BLaER1 treated with 17β-estradiol and CSF1 and Interleukin-3, amounts not matched to agents 10 nM and 100 nM (cell line): ENCODE results near the gene FTO.
A peak's percentile ranks its signal among the peaks of the same experiment; 100 is the strongest.

Experiments
- H3K27ac ChIP-seq, 11 experiments: shearing (Covaris generic); formaldehyde crosslinking; 2 replicates each; pipeline ENCODE4 v1.8.1; 2022
- H3K27me3 ChIP-seq, 11 experiments: shearing (Covaris generic); formaldehyde crosslinking; 2 replicates each; pipeline ENCODE4 v1.8.1; 2022
- H3K36me3 ChIP-seq, 11 experiments: shearing (Covaris generic); formaldehyde crosslinking; 2 replicates each; pipeline ENCODE4 v1.8.1; 2022
- H3K4me1 ChIP-seq, 10 experiments: shearing (Covaris generic); formaldehyde crosslinking; 2 replicates each; pipeline ENCODE4 v1.8.1; 2022
- H3K4me2 ChIP-seq, 11 experiments: shearing (Covaris generic); formaldehyde crosslinking; 2 replicates each; pipeline ENCODE4 v1.8.1; 2022
- H3K4me3 ChIP-seq, 10 experiments: shearing (Covaris generic); formaldehyde crosslinking; 2 replicates each; pipeline ENCODE4 v1.8.1; 2022
- H3K9ac ChIP-seq, 11 experiments: shearing (Covaris generic); formaldehyde crosslinking; 2 replicates each; pipeline ENCODE4 v1.8.1; 2022
- H3K9me3 ChIP-seq, 11 experiments: shearing (Covaris generic); formaldehyde crosslinking; replicated peaks in 1 of 11; 2 replicates each; pipeline ENCODE4 v1.8.1; 2022
- H4K20me1 ChIP-seq, 11 experiments: shearing (Covaris generic); formaldehyde crosslinking; 2 replicates each; pipeline ENCODE4 v1.8.1; 2022
- Cebpa-rat ChIP-seq, 11 experiments: shearing (Covaris generic); IDR thresholded peaks; 2 replicates each; pipeline ENCODE4 v1.8.1; 2022

Gene FTO

DNA sequence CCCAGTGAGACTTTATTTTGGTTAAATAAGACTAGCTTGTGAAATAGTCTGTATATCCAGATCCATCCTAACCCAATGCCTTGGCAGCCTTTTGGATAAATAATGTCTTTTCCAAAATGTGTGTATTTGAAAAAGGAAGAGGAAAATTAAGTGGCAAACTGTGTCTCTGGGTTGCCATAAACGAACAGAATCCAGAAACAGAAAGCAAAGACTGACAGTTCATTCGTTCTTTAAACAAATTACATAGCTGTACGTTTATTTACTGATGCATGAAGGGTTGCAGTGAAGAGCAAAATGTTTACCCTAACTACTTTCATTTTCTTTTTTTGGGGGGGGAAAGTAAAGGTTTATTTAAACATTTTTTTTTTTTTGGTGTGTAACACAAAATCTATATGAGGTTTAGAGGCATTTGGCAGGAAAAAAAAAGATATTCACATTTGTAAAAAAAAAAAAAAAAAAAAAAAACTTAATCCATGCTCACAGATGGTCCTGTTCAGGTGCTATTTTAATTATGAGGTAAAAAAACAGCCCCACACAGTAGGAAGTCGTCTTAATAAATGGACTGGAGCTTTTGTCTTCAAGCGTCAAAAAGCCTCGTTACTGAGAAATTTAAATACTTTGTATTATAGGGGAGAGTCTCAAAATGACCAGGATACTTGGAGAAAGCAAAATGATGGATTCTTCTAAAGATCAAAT, 245.9 kb downstream of the FTO start:
- Histone ChIP-seq H4K20me1 (peaks cover 0 to 5% (median 0%) of the 10 kb centered on the region in 11 experiments; a peak in 2 of 22 replicates), H3K4me3 (no peak overlapping the region), H3K27me3 (no peaks in the 10 kb centered on the region), H3K4me1 (peaks cover 10 to 27% (median 20%) of the 10 kb centered on the region in 10 experiments), H3K9me3 (no peaks in the 10 kb centered on the region), H3K4me2 (peak overlapping the region in 7 of 11 experiments; percentile 27 to 61 (median 42); a peak in 11 of 22 replicates), H3K9ac (no peak overlapping the region; a peak in 1 of 22 replicates), H3K27ac (no peak overlapping the region), H3K36me3 (peaks cover 0 to 5% (median 0%) of the 10 kb centered on the region in 11 experiments; a peak in 2 of 22 replicates)
- TF ChIP-seq Cebpa-rat (IDR thresholded peaks at IDR 0.05), result no peak

DNA sequence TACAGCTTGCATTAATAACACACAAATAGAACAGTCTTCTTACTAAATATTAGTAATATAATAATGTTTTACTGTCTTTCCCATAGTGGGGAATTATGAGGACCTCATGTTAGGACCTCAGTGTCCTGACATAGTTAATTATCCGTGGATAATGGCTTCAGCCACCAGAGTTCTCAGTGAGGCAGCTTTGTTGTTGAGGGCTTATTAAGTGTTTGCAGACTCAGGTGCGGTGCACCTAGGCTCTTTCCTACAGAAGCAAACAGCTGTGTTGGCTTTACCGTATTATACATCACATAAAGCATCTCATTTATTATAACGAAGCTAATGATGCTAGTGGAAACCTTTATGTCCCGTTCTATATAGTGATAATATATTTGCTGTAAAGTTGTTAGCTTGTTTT, 246.7 kb downstream of the FTO start:
- Histone ChIP-seq H3K27ac (no peak overlapping the region), H3K4me3 (no peak overlapping the region), H3K4me1 (peaks cover 10 to 27% (median 20%) of the 10 kb centered on the region in 10 experiments), H3K36me3 (peaks cover 0 to 5% (median 0%) of the 10 kb centered on the region in 11 experiments; a peak in 2 of 22 replicates), H3K4me2 (no peak overlapping the region), H3K9me3 (no peaks in the 10 kb centered on the region), H4K20me1 (peaks cover 0 to 3% (median 0%) of the 10 kb centered on the region in 11 experiments; a peak in 1 of 22 replicates), H3K27me3 (no peaks in the 10 kb centered on the region), H3K9ac (no peak overlapping the region)
- TF ChIP-seq Cebpa-rat (IDR thresholded peaks at IDR 0.05), result no peak

DNA sequence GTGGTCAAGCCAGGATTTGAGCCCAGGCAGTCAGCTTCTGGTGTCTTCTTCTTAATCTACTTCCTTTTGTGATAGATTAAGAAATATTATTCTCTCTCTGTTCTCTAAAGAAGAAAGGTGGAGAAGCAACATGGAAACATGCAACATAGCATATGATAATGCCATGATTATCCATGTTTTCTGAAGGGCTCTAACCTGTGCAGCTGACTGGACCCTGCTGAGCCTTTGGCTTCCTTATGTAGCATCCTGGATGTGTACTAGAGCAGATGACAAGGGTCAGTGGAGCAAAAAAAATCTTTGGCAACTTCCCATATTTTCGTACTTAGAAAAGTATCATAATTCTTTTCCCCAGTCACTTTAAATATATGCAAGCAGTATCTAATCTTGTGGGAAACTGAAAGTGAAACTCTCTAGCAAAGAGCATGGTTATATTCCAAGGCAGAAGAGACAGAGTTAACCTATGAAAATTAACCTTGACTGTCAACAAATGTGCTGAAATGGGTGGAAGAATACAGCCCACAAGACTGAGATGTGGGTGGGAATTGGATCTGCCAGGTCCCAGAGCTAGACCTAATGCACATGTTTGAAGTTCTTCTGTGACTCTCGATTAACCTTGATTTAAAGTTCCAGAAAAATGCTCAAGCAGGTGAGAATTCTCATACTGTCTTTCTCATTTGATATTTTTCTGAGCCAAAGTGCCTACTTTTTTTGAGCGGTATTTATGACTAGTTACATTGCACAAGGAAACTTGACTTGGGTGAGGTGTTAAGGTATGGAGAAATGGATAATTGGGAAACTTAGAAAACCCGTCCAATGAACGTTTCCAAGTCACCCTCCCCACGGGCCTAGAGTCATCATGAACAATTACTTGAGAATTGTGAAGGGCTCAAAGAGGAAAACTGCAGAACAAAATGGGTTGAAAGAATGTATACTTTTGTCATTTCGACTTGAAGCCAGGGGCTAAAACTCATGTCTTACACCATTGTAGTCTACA, 248.6 kb downstream of the FTO start:
- H3K27me3 ChIP-seq, result no peaks in the 10 kb centered on the region
- no peak for TF ChIP-seq Cebpa-rat (IDR thresholded peaks at IDR 0.05)
- no peak overlapping the region for H3K4me3 ChIP-seq
- H4K20me1 ChIP-seq, result no peaks in the 10 kb centered on the region
- no peak overlapping the region for H3K9ac ChIP-seq
- H3K27ac ChIP-seq, result peak overlapping the region in 2 of 11 experiments; percentile 6 to 32; a peak in 3 of 22 replicates
- H3K9me3 ChIP-seq, result no peaks in the 10 kb centered on the region
- peaks cover 10 to 27% (median 20%) of the 10 kb centered on the region in 10 experiments for H3K4me1 ChIP-seq
- peak overlapping the region; percentile 4 to 63 (median 43) for H3K4me2 ChIP-seq
- peaks cover 0 to 9% (median 0%) of the 10 kb centered on the region in 11 experiments; a peak in 1 of 22 replicates for H3K36me3 ChIP-seq

DNA sequence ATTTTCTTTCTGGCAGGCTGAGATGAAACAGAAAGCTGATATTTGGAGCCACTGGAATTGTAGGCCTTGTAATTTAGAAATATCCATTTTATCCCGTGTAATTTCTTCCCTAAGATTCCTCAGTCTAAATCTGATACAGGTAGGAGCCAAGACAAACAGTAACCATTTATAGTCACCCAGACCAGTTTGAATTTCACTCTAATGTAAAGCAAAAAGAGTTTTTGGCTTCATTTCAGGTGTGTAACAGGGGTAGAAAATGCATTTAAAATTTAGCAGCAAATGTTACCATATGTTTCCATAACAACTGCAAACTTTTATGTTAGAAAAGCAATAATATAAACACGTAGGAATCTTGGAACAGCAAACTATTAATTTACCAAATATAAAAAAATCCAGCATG, 249.4 kb downstream of the FTO start:
- Histone ChIP-seq H3K4me2 (no peak overlapping the region), H3K9me3 (no peaks in the 10 kb centered on the region), H3K27ac (no peak overlapping the region), H3K4me3 (no peak overlapping the region), H3K27me3 (no peaks in the 10 kb centered on the region), H3K36me3 (peaks cover 0 to 9% (median 0%) of the 10 kb centered on the region in 11 experiments; a peak in 1 of 22 replicates), H3K9ac (no peak overlapping the region), H4K20me1 (no peaks in the 10 kb centered on the region), H3K4me1 (peaks cover 10 to 27% (median 20%) of the 10 kb centered on the region in 10 experiments)
- TF ChIP-seq Cebpa-rat (IDR thresholded peaks at IDR 0.05), result no peak

DNA sequence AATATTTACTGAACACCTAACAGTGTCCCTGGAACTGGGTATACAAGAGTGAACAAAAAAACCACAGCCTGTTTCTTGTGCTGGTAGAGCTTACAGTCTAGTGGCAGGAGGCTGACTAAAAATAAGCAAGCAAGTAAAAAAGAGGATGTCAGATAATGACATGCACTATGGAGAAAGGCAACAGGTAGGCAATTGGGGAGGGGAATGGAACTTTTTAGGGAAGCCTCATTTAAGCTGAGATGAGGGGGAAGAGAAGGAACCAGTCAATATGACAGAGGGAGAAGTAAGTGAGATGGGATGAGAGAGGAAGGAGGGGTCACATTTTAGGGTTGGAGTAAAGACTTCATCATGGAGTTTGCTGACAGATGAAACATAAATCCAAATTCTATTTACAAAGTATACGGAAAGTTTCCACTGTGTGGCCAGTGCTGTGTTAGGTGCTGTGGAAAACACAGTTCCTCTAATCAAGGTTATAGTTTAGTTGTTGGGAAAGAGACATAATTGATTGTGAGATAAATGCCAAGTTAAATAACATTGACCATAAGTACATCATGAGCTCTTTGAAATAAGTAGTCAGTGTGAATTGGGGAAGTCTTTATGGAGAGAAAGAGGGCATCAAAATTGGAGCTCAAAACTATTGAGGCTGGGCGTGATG, 251.4 kb downstream of the FTO start:
- TF ChIP-seq Cebpa-rat (IDR thresholded peaks at IDR 0.05), result no peak
- H3K4me2 ChIP-seq, result no peak overlapping the region
- peaks cover 0 to 9% (median 0%) of the 10 kb centered on the region in 11 experiments; a peak in 1 of 22 replicates for H3K36me3 ChIP-seq
- no peak overlapping the region for H3K4me3 ChIP-seq
- peaks cover 10 to 14% (median 12%) of the 10 kb centered on the region in 10 experiments for H3K4me1 ChIP-seq
- no peak overlapping the region for H3K9ac ChIP-seq
- no peaks in the 10 kb centered on the region for H3K9me3 ChIP-seq
- H3K27ac ChIP-seq, result no peak overlapping the region
- H4K20me1 ChIP-seq, result no peaks in the 10 kb centered on the region
- H3K27me3 ChIP-seq, result no peaks in the 10 kb centered on the region

DNA sequence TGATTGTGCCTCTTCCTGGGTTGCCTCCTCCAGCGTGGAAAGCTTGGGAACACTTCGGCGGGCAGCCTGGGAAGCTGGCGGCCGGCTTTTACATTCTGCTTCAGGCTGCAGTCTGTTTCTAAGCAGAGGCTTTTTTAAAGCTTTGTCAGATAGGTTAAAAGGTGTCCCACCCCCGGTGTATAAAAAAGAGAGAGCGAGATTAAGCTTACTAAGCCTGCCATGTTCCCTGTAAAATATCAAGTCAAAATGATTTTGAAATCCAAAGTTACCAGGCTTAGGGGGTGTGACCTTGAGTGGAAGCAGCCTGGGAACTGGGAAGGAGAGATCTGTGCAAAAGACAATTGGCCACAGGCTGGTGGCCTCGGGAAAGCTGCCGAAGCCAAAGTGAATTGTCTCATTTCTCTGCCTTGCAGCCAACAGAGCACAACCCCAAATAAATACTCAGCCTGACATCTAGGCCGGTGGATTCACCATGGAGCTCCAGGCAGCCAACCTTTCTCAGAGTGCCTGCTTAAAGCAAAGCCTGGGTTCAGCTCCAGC, 254.5 kb downstream of the FTO start:
- H3K4me2 ChIP-seq, result no peak overlapping the region
- no peaks in the 10 kb centered on the region for H3K4me1 ChIP-seq
- H3K27me3 ChIP-seq, result no peaks in the 10 kb centered on the region
- H3K27ac ChIP-seq, result no peak overlapping the region
- no peaks in the 10 kb centered on the region for H3K9me3 ChIP-seq
- no peaks in the 10 kb centered on the region for H4K20me1 ChIP-seq
- peaks cover 0 to 9% (median 0%) of the 10 kb centered on the region in 11 experiments; a peak in 1 of 22 replicates for H3K36me3 ChIP-seq
- H3K9ac ChIP-seq, result no peak overlapping the region
- TF ChIP-seq Cebpa-rat (IDR thresholded peaks at IDR 0.05), result no peak
- no peak overlapping the region for H3K4me3 ChIP-seq

DNA sequence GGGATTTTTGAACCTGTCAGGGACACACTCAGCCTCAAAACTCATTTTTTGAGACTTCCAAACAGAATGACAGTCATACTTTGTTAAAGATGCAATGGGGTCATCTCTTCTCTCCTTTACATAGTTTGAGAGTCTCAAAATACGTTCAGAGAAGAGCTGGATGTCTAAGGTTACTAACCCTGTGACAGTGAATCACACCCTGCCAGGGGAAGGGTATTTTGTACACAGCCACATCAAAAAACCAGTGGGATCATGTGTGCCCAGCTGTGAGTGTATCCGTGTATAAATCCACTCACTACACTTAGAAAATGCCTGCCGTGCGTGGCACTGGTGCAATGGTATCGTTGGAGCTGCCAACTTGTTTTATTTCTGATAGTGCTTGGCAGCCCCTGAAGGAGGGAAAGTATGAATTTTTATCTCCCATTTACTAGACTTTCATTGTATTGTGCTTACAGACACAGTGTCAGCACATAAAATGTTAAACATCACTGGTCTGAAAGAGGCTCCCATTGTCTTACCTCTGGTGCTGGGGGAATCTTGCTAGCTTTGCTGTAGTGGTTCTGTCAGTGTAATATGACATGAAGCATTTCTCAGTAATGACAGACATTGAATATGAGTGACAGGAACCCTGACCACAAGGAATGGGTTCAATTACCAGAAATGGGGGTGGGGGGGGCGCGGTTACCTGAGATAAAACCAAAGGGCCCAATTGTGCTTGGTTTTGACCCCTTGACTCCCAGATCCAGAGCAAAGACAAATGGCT, 256.3 kb downstream of the FTO start:
- H3K9ac ChIP-seq, result no peak overlapping the region
- no peak overlapping the region for H3K4me3 ChIP-seq
- H3K4me2 ChIP-seq, result no peak overlapping the region
- no peak for TF ChIP-seq Cebpa-rat (IDR thresholded peaks at IDR 0.05)
- no peaks in the 10 kb centered on the region for H3K9me3 ChIP-seq
- H3K4me1 ChIP-seq, result no peaks in the 10 kb centered on the region
- no peaks in the 10 kb centered on the region for H4K20me1 ChIP-seq
- no peak overlapping the region for H3K27ac ChIP-seq
- H3K27me3 ChIP-seq, result no peaks in the 10 kb centered on the region
- 0 out of 22 replicates have a peak, but pooled peaks cover 0 to 9% (median 0%) of the 10 kb centered on the region in 11 experiments for H3K36me3 ChIP-seq
